Right lobe of liver (tissue), 6 donors: ENCODE measurements around the gene ECHDC3. TPM values are rescaled to one million over a fixed set of nuclear protein-coding genes. Genes with fewer than 3 reads are reported as not detected.

Source experiments
- ATAC-seq, 4 donors: fragments of 200-7000 bp; cut with Tn5 transposase; one replicate each; pipeline ENCODE4 v1.9.1; 2020; ENCODE audit warnings: mild to moderate bottlenecking in 4 of 4, moderate library complexity in 4 of 4
- DNase-seq, 3 donors: peaks; one replicate each; pipeline ENCODE4 v3.0.0-alpha.2; 2020
- H3K27ac ChIP-seq, 3 donors: fragments of 200-600 bp; one replicate each; pipeline ENCODE4 v1.8.0; 2022
- H3K27me3 ChIP-seq, 2 donors: fragments of 200-600 bp; one replicate each; pipeline ENCODE4 v1.8.0; 2022
- H3K36me3 ChIP-seq, 4 donors: fragments of 200-600 bp; sonication (generic) in 1 of 4; one replicate each; pipeline versions ENCODE4 v1.5.1 to v1.8.0; 2017 to 2022; ENCODE audit warnings: control low read depth in 1 of 4
- H3K4me1 ChIP-seq, 4 donors: fragments of 200-600 bp; sonication (generic) in 1 of 4; one replicate each; pipeline versions ENCODE4 v1.5.1 to v1.8.0; 2017 to 2022; ENCODE audit warnings: control low read depth in 1 of 4
- H3K4me3 ChIP-seq, 3 donors: fragments of 200-600 bp; one replicate each; pipeline ENCODE4 v1.8.0; 2022
- H3K9me3 ChIP-seq, 4 donors: fragments of 200-600 bp; sonication (generic) in 1 of 4; one replicate each; pipeline versions ENCODE4 v1.5.1 to v1.8.0; 2017 to 2022; ENCODE audit warnings: control low read depth in 1 of 4
- CTCF ChIP-seq, 4 donors: fragments of 200-600 bp in 3 of 4; fragments of 450-650 bp in 1 of 4; IDR thresholded peaks; one replicate each; pipeline versions ENCODE4 v1.5.1 to v1.8.0; 2016 to 2022; ENCODE audit warnings: antibody characterized with exemption in 4 of 4, mild to moderate bottlenecking in 2 of 4
- POLR2A ChIP-seq: fragments of 450-650 bp; IDR thresholded peaks from one replicate; pipeline ENCODE4 v1.6.1; 2017; ENCODE audit warnings: antibody characterized with exemption, mild to moderate bottlenecking
- WGBS: methylation state at CpG from one replicate; pipeline ENCODE4 v1.1.6; 2018; ENCODE audit warnings: low coverage, low lambda C conversion rate; ENCODE audit not compliant: insufficient coverage; ENCODE audit errors: missing lambda C conversion rate; 5-methylcytosine and 5-hydroxymethylcytosine counted together
- intact Hi-C, 2 donors: fragments of 100-400 bp; cut with DNase I; formaldehyde crosslinking; loops; one replicate each; pipeline versions ENCODE4 v1.11.2 to v1.14.1; 2022
- total RNA-seq, 6 experiments: library from RNA; depleted of rRNA in 2 of 6; stranded (reverse); fragments of >200 nt in 2 of 6; fragmentation: NEBNext Ultra II Directional in 3 of 6; extraction: Animal tissue kit (Norgen Biotek cat#: 25700) in 3 of 6; gene quantifications; one replicate each; pipeline versions ENCODE4 v1.1.0 to v1.2.4, GENCODE V29; 2016 to 2023
- donor health status: DM: no; HTN: yes; CAD: no.
- donor health status: DM: no; HTN: no; CAD: no.
- donor health status: DM: no; HTN: no; CAD: no.
- donor health status: DM: no; HTN: yes; CAD: no.
- donor health status: DM: no; HTN: yes; CAD: no.

Gene ECHDC3
- total RNA-seq, 6 experiments from 2014 or later = 85.0 to 304 (median 130) TPM

GRCh38 chr10:11806706-11807105 lies 64.5 kb downstream of the ECHDC3 start:
- Histone ChIP-seq H3K4me1 (no peaks in the 10 kb centered on the region), H3K27ac (no peak overlapping the region), H3K36me3 (no peaks in the 10 kb centered on the region), H3K9me3 (no peaks in the 10 kb centered on the region), H3K27me3 (no peaks in the 10 kb centered on the region), H3K4me3 (no peak overlapping the region)
- intact Hi-C loops = no loop called here
- ATAC-seq (no peak), DNase-seq (no peak)
- TF ChIP-seq POLR2A (no peak), CTCF (IDR thresholded peaks at IDR 0.05) (no peak)
- WGBS = 71% methylated on average over 6 of the region's 6 CpGs

GRCh38 chr10:11808808-11809207 lies 66.6 kb downstream of the ECHDC3 start:
- no peak for TF ChIP-seq CTCF (IDR thresholded peaks at IDR 0.05)
- H3K27ac ChIP-seq = no peak overlapping the region
- no peaks in the 10 kb centered on the region for H3K9me3 ChIP-seq
- DNase-seq (no peak), ATAC-seq (no peak)
- no peaks in the 10 kb centered on the region for H3K4me1 ChIP-seq
- intact Hi-C loops = no loop called here
- WGBS = 79% methylated on average over 5 of the region's 5 CpGs
- no peak overlapping the region for H3K4me3 ChIP-seq
- H3K27me3 ChIP-seq = no peaks in the 10 kb centered on the region
- H3K36me3 ChIP-seq = no peaks in the 10 kb centered on the region

- no peak for TF ChIP-seq CTCF (IDR thresholded peaks at IDR 0.05)
- TF ChIP-seq POLR2A = no peak
- Histone ChIP-seq H3K27ac (no peak overlapping the region), H3K4me3 (no peak overlapping the region), H3K36me3 (no peaks in the 10 kb centered on the region), H3K4me1 (no peaks in the 10 kb centered on the region), H3K27me3 (no peaks in the 10 kb centered on the region), H3K9me3 (no peaks in the 10 kb centered on the region)
- intact Hi-C loops = no loop called here
- DNase-seq (no peak), ATAC-seq (no peak)
- WGBS = 51% methylated on average over 13 of the region's 13 CpGs
These were observed 68.2 kb downstream of the ECHDC3 start for GRCh38 chr10:11810313-11810766.

DNA sequence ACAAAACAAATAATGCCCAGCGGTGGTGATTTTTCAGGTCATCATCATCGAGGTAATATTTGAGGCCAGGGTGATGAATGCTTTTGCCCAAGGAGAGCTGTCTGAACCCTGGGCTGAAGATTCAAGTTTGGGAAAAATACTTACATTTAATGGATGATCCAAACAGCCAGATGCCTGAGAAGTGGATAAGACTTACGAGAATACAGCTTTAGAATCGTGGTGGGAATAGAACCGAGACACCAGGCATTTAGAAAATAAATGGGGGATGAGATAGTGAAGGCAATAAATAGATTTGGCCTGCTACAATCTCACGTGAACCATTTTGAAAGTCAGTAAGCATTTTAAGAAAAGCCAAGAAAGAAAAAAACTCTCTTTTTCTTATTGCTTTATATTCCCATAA lies 68.8 kb downstream of the ECHDC3 start:
- H3K27me3 ChIP-seq = no peaks in the 10 kb centered on the region
- no peaks in the 10 kb centered on the region for H3K4me1 ChIP-seq
- H3K4me3 ChIP-seq = no peak overlapping the region
- intact Hi-C loops = no loop called here
- no peaks in the 10 kb centered on the region for H3K36me3 ChIP-seq
- ATAC-seq = no peak
- no peak overlapping the region for H3K27ac ChIP-seq
- no peak for TF ChIP-seq CTCF (IDR thresholded peaks at IDR 0.05)
- TF ChIP-seq POLR2A = no peak
- 82% methylated on average over 6 of the region's 6 CpGs for WGBS
- DNase-seq = no peak
- H3K9me3 ChIP-seq = no peaks in the 10 kb centered on the region

- WGBS = 71% methylated on average over 4 of the region's 7 CpGs
- intact Hi-C loops = no loop called here
- ATAC-seq = no peak
These were observed 71.0 kb downstream of the ECHDC3 start for GRCh38 chr10:11813177-11813576.

More at GRCh38 chr10:11813177-11813576, 71.0 kb downstream of the ECHDC3 start:
- Histone ChIP-seq H3K4me3 (no peak overlapping the region), H3K36me3 (no peaks in the 10 kb centered on the region), H3K9me3 (no peaks in the 10 kb centered on the region), H3K27ac (no peak overlapping the region), H3K4me1 (no peaks in the 10 kb centered on the region), H3K27me3 (no peaks in the 10 kb centered on the region)
- no peak for TF ChIP-seq POLR2A
- TF ChIP-seq CTCF (IDR thresholded peaks at IDR 0.05) = no peak
- no peak for DNase-seq
